ENCODE measurements around the gene MRPL40. TPM values are rescaled to one million over a fixed set of nuclear protein-coding genes. Genes with fewer than 3 reads are reported as not detected.

Gene MRPL40
- total RNA-seq (10 to 100 TPM; 47.7 to 48.6 TPM), polyA plus RNA-seq (62.4 TPM)

DNA sequence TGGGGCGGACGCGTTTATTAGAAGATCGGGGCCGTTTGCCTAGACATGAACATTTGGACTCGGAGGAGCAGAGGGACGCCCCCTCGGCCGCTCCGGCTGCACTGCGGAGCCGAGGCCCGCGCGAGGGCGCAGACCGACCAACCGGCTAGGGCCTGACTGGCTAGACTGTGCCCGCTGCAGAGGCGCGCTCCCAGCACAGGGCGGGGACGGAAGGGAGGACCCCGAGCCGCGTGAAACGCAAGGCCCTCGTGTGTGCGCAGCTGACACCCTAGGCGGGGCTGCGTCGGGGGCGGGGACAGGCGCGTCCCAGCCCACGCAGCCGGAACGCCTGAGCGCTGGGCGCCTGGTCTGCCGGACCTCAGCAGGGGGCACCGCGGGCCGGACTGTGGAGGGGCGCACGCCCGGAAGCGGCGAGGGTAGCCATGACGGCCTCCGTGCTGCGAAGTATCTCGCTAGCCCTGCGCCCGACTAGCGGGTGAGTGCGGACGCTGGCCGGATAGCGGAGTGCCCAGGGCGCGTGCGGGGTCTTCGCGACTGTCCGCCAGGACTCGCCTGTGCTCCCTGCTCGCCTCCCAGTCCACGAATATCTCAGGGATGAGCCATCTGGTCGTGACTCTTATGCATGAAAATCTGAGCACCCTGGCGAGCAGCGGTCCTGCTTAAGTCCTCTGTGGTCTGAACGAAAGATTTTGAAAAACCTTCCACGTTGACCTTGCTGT is at the start of gene MRPL40:
TSS of gene MRPL40 (plus strand) at position 413 of the 719 bp plus-strand sequence. CDS start at position 423, 10 bp downstream.
- CTCF ChIA-PET, result interaction anchor here (1.1 to 1.4 kb wide), 2 partner anchors 12 to 46 kb away, joined by 3 to 5 read pairs; no protein-coding TSS in a partner anchor
- POLR2A ChIA-PET, result interaction anchor here (1.0 to 2.1 kb wide), 7 partner anchors 12 to 288 kb away, joined by 3 to 24 read pairs (median 9); partner anchors contain the start of genes C22orf39, CDC45, ESS2 and SLC25A1

DNA sequence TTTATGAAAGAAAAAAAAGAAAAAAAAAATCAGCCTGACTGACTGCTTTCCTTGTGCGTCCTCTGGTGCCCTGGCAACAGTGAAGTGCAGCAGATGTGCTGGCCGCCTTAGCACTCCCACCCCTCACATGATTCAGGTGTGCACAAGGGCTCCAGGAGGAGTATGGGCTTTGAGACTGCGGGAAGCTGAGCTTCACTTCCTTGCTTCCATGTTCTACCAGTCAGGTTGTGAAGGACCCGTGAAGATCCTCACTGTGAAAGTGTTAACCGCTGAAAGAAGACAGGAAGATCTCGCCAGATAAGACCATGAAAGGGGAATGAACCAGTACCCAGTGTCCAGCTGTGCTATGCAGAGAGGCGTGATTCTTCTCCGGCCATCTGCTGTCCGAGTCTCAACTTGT is 49.1 kb upstream of the MRPL40 start:
- POLR2A ChIA-PET, result no interaction called here
- Histone ChIP-seq H3K27ac (ENCODE audit: low read depth, low read length) (no peak overlapping the region), H3K36me3 (ENCODE audit: insufficient read depth, low read length) (peaks cover 60% of the 10 kb centered on the region), H3K27me3 (ENCODE audit: insufficient read depth, low read length, poor library complexity, severe bottlenecking) (no peaks in the 10 kb centered on the region), H3K4me1 (ENCODE audit: insufficient read depth, low read length) (no peaks in the 10 kb centered on the region), H3K9me3 (ENCODE audit: low read length) (no peaks in the 10 kb centered on the region), H3K4me3 (ENCODE audit: low read length) (no peak overlapping the region)
- CTCF ChIA-PET, result no interaction called here
- no peak for DNase-seq
- H3K4me1 Mint-ChIP-seq, result no peaks in the 10 kb centered on the region
- no peaks in the 10 kb centered on the region for H3K9me3 Mint-ChIP-seq
- H3K27ac Mint-ChIP-seq, result peak overlapping the region in 1 of 8 donors; percentile 24
- peaks cover 4 to 82% (median 19%) of the 10 kb centered on the region in 3 donors for H3K36me3 Mint-ChIP-seq
- H3K27me3 Mint-ChIP-seq, result peaks cover 0 to 2% of the 10 kb centered on the region in 2 donors
- H3K4me3 Mint-ChIP-seq, result no peak overlapping the region

More for the DNA sequence above, at the start of gene MRPL40:
- Mint-ChIP-seq H3K4me1 (peaks cover 35 to 49% (median 47%) of the 10 kb centered on the region in 3 donors), H3K27ac (peak within 1 kb of the TSS; percentile 87 to 99 (median 92)), H3K27me3 (peaks cover 0 to 3% of the 10 kb centered on the region in 2 donors), H3K4me3 (peak within 1 kb of the TSS; percentile 85 to 99 (median 89)), H3K9me3 (no peaks in the 10 kb centered on the region), H3K36me3 (peaks cover 0 to 40% (median 6%) of the 10 kb centered on the region in 3 donors)
- H3K9me3 ChIP-seq (ENCODE audit: low read length), result no peaks in the 10 kb centered on the region
- H3K36me3 ChIP-seq (ENCODE audit: insufficient read depth, low read length), result peaks cover 22% of the 10 kb centered on the region
- DNase-seq, result peak; percentile 78 to 90 (median 82)
- H3K4me1 ChIP-seq (ENCODE audit: insufficient read depth, low read length), result peaks cover 42% of the 10 kb centered on the region
- H3K4me3 ChIP-seq (ENCODE audit: low read length), result peak within 1 kb of the TSS; percentile 95
- H3K27ac ChIP-seq (ENCODE audit: low read depth, low read length), result peak within 1 kb of the TSS; percentile 99
- H3K27me3 ChIP-seq (ENCODE audit: insufficient read depth, low read length, poor library complexity, severe bottlenecking), result no peaks in the 10 kb centered on the region

DNA sequence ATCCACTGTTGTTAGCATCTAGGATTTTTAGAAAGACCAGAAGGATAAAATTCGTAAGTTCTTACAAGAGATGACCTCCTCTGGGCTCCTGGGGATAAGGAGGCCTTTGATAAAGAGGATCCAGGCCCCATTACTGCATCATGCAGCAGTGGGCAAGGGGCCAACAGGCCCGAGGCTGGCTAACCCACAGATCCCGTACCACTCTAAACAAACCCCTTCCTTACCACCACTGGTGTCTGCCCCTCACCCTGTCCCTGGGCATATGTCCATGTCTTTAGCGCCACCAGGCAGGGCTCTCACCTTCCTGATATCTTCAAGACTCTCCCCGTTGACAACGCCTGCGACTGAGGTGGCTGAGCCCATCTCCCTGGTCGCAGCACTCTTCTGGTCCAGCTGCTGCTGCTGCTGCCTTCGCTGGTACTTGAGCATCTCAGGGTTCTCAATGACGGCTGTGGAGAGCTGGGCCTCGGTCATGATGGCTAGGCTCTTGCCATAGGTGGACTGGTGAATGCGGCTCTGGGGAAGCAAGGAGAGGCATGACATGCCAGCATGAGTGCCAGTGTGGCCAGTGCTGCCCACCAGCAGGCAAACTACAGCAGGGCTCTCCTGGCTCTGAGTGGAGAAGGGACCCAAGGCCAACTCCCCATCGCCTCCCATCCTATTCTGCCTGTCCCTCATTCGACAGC is 47.0 kb upstream of the MRPL40 start:
- DNase-seq, result no peak
- Histone ChIP-seq H3K4me1 (ENCODE audit: insufficient read depth, low read length) (no peaks in the 10 kb centered on the region), H3K9me3 (ENCODE audit: low read length) (no peaks in the 10 kb centered on the region), H3K27ac (ENCODE audit: low read depth, low read length) (no peak overlapping the region), H3K36me3 (ENCODE audit: insufficient read depth, low read length) (peaks cover 69% of the 10 kb centered on the region), H3K27me3 (ENCODE audit: insufficient read depth, low read length, poor library complexity, severe bottlenecking) (no peaks in the 10 kb centered on the region), H3K4me3 (ENCODE audit: low read length) (no peak overlapping the region)
- H3K9me3 Mint-ChIP-seq, result no peaks in the 10 kb centered on the region
- CTCF ChIA-PET, result no interaction called here
- no peaks in the 10 kb centered on the region for H3K4me1 Mint-ChIP-seq
- POLR2A ChIA-PET, result no interaction called here
- H3K4me3 Mint-ChIP-seq, result no peak overlapping the region
- H3K27ac Mint-ChIP-seq, result peak overlapping the region in 2 of 8 donors; percentile 43 to 86
- peaks cover 0 to 2% of the 10 kb centered on the region in 2 donors for H3K27me3 Mint-ChIP-seq
- H3K36me3 Mint-ChIP-seq, result peaks cover 4 to 91% (median 18%) of the 10 kb centered on the region in 3 donors

DNA sequence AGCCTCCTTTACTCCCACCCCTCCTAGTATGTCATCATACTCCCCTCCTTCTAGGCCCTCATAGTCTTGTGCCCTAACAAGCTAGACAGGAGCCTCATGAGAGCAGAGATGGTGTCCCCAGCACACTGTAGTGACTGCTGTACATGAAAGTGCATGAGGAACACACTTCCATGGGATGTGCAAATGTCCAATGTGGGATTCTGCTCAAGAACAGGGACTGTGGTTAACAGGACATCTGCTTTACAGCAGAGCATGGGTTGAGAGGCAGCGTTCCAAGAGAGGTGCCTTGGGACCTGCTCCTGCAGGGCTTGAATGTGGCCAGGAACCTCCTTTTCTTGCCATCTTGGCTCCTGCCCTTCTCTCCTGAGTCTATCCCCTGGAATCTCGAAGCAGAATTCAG is 46.1 kb upstream of the MRPL40 start:
- H3K4me3 ChIP-seq (ENCODE audit: low read length), result no peak overlapping the region
- H3K27me3 ChIP-seq (ENCODE audit: insufficient read depth, low read length, poor library complexity, severe bottlenecking), result no peaks in the 10 kb centered on the region
- no peaks in the 10 kb centered on the region for H3K9me3 ChIP-seq (ENCODE audit: low read length)
- H3K4me3 Mint-ChIP-seq, result no peak overlapping the region
- peaks cover 73% of the 10 kb centered on the region for H3K36me3 ChIP-seq (ENCODE audit: insufficient read depth, low read length)
- DNase-seq, result no peak
- ChIA-PET CTCF (no interaction called here), POLR2A (no interaction called here)
- H3K27me3 Mint-ChIP-seq, result peaks cover 0 to 2% of the 10 kb centered on the region in 2 donors
- H3K4me1 ChIP-seq (ENCODE audit: insufficient read depth, low read length), result no peaks in the 10 kb centered on the region
- no peaks in the 10 kb centered on the region for H3K4me1 Mint-ChIP-seq
- H3K27ac Mint-ChIP-seq, result no peak overlapping the region
- peaks cover 5 to 93% (median 20%) of the 10 kb centered on the region in 3 donors for H3K36me3 Mint-ChIP-seq
- H3K27ac ChIP-seq (ENCODE audit: low read depth, low read length), result no peak overlapping the region
- no peaks in the 10 kb centered on the region for H3K9me3 Mint-ChIP-seq

DNA sequence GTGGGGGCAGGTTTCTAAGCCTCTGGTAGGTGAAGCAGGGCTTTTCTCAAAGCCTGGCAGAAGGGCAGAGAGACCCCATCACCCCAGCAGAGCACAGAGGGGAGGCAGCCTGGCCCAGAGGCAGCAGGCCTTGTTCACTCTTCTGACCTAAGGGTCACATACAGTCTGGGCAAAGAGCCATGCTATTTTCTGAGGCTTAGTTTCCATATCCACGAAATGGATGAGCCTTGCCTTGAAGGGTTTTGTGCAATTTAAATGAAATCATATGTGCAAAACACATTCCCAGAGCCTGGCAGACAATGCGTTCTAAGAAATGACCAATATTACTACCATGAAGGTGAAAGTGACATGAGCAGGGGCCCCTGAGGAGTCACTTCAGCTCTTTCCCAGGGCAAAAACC is 45.3 kb upstream of the MRPL40 start:
- no peak for DNase-seq
- Histone ChIP-seq H3K36me3 (ENCODE audit: insufficient read depth, low read length) (peaks cover 77% of the 10 kb centered on the region), H3K4me3 (ENCODE audit: low read length) (no peak overlapping the region), H3K9me3 (ENCODE audit: low read length) (no peaks in the 10 kb centered on the region), H3K27me3 (ENCODE audit: insufficient read depth, low read length, poor library complexity, severe bottlenecking) (no peaks in the 10 kb centered on the region), H3K4me1 (ENCODE audit: insufficient read depth, low read length) (no peaks in the 10 kb centered on the region), H3K27ac (ENCODE audit: low read depth, low read length) (no peak overlapping the region)
- H3K27ac Mint-ChIP-seq, result peak overlapping the region in 1 of 8 donors; percentile 33
- no peaks in the 10 kb centered on the region for H3K9me3 Mint-ChIP-seq
- H3K4me3 Mint-ChIP-seq, result no peak overlapping the region
- POLR2A ChIA-PET, result no interaction called here
- peaks cover 4 to 91% (median 17%) of the 10 kb centered on the region in 3 donors for H3K36me3 Mint-ChIP-seq
- no peaks in the 10 kb centered on the region for H3K4me1 Mint-ChIP-seq
- CTCF ChIA-PET, result no interaction called here
- H3K27me3 Mint-ChIP-seq, result peaks cover 0 to 2% of the 10 kb centered on the region in 2 donors

DNA sequence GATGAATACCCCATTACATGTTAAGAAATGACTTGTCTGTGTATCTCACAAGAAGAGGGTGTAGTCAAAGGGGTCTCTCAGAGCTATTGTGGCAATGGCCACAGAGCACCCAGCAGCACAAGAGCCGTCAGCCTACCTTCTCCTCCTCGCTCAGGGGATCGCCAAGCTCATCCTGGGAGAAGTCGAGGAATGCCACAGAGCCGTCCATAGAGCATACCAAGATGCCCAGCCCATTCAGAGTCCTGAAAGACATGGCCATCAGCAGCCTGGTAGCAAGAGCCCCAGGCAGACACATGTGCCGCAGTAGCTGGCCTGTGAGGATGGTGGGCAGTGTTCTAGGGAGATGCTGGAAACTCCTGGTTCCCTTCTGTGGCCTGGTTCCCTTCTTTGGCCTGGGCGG is 44.8 kb upstream of the MRPL40 start:
- Histone ChIP-seq H3K27me3 (ENCODE audit: insufficient read depth, low read length, poor library complexity, severe bottlenecking) (no peaks in the 10 kb centered on the region), H3K9me3 (ENCODE audit: low read length) (no peaks in the 10 kb centered on the region), H3K4me3 (ENCODE audit: low read length) (no peak overlapping the region), H3K4me1 (ENCODE audit: insufficient read depth, low read length) (no peaks in the 10 kb centered on the region), H3K36me3 (ENCODE audit: insufficient read depth, low read length) (peaks cover 77% of the 10 kb centered on the region), H3K27ac (ENCODE audit: low read depth, low read length) (no peak overlapping the region)
- H3K4me3 Mint-ChIP-seq, result no peak overlapping the region
- H3K27ac Mint-ChIP-seq, result no peak overlapping the region
- H3K27me3 Mint-ChIP-seq, result peaks cover 0 to 2% of the 10 kb centered on the region in 2 donors
- no peak for DNase-seq
- POLR2A ChIA-PET, result no interaction called here
- CTCF ChIA-PET, result no interaction called here
- H3K9me3 Mint-ChIP-seq, result no peaks in the 10 kb centered on the region
- no peaks in the 10 kb centered on the region for H3K4me1 Mint-ChIP-seq
- peaks cover 4 to 91% (median 13%) of the 10 kb centered on the region in 3 donors for H3K36me3 Mint-ChIP-seq

DNA sequence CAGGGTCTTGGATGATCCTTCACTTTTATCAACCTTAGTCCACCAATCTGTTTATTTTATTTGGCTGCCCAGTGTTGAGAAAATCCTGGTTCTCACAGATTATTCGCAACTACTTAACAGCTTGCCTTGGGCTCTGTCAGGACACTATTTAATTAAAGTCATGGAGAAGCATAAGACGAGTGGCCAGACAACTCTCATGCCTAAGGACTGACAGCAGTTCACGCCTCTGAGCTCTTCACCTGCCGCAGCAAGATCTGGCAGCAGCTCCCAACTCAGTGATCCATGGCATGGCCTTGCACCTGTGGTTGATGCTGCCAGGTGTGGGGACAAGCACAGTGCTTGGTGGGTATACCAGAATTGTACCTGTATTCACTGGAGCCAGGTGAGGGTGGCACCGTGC is 38.6 kb upstream of the MRPL40 start:
- ChIA-PET POLR2A (no interaction called here), CTCF (interaction anchor here (0.7 kb wide), 1 partner anchor 9 kb away, joined by 3 read pairs; no protein-coding TSS in a partner anchor)
- peaks cover 6% of the 10 kb centered on the region for H3K4me1 ChIP-seq (ENCODE audit: insufficient read depth, low read length)
- Mint-ChIP-seq H3K4me1 (no peaks in the 10 kb centered on the region), H3K4me3 (no peak overlapping the region), H3K27me3 (no peaks in the 10 kb centered on the region), H3K27ac (no peak overlapping the region), H3K9me3 (no peaks in the 10 kb centered on the region), H3K36me3 (peaks cover 4 to 87% (median 17%) of the 10 kb centered on the region in 3 donors)
- no peak overlapping the region for H3K4me3 ChIP-seq (ENCODE audit: low read length)
- DNase-seq, result no peak
- no peaks in the 10 kb centered on the region for H3K27me3 ChIP-seq (ENCODE audit: insufficient read depth, low read length, poor library complexity, severe bottlenecking)
- no peaks in the 10 kb centered on the region for H3K9me3 ChIP-seq (ENCODE audit: low read length)
- peak overlapping the region; percentile 3 for H3K27ac ChIP-seq (ENCODE audit: low read depth, low read length)
- H3K36me3 ChIP-seq (ENCODE audit: insufficient read depth, low read length), result peaks cover 73% of the 10 kb centered on the region

Measured in CD8-positive, alpha-beta memory T cell (primary cell).